Fibroblast of peridontal ligament (primary cell): Measurements from ENCODE around the gene SCARB1.

Source experiments
- DNase-seq: peaks from one replicate; pipeline ENCODE4 v3.0.0-alpha.2; 2010; ENCODE audit errors: extremely low read depth

SCARB1 gene

DNA sequence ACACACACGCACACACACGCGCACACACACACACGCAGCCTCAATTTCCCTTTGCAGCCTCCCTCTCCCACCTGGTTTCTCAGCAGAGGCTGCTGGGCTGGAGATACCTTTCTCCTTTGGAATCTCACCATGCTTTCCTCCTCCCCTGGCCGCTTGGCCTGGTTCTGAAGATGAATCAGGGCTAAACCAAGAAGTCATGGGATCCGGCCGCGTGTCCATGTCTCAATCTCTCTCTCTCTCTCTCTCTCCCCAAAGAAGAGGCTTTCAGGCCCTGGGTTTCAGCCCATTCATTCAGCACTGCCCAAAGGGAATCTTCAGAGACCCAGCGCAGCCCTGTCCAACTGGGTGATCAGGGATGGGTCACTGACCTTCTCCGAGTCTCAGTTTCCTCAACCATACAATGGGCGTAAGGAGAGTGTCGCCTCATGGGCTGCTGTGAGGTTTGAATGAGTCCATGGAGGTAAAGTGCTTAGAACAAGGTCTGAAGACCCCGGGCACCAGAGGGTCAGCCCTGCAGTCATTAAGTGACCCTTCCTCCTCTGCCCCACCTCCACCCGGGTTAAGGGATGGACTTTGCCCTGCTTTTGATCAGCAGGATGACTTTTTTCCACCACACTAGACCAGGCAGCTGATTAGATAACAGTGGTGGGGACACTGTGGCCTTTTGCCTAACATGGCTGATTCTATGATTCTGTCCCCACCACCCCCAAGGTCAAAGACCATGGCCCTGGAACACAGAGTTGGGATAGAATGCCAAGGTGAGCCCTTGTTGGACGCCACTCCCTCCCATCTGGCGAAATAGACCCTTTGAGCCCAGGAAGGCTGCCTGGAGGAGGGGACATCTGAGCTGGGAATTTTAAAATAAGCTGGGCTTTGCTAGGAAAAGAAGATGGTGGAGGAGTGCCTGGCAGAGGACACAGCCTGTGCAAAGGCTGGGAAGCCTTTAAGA lies 42.1 kb downstream of the SCARB1 start:
- no peak for DNase-seq

- no peak for DNase-seq
Observed at GRCh38 chr12:124820199-124820598, 43.5 kb downstream of the SCARB1 start.

DNA sequence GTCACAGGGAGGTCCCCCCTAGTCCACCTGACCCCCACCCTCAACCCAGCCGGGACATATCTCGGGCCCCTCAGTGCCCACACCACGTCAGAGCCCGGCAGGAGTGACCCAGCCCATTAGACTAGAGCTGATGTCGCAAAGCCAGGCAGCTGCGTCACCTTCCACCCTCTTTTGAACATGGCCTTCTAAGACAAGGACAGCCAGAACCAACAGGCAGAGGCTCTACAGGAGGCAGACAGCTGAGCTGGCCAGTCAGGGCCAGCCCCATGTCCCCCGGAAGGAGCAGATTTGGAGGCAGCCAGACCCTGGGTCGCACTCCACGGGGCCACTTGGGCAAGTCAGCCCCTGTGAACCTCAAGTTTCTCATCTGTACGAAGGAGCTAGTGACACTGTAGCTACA lies 44.1 kb downstream of the SCARB1 start:
- DNase-seq, result no peak

DNA sequence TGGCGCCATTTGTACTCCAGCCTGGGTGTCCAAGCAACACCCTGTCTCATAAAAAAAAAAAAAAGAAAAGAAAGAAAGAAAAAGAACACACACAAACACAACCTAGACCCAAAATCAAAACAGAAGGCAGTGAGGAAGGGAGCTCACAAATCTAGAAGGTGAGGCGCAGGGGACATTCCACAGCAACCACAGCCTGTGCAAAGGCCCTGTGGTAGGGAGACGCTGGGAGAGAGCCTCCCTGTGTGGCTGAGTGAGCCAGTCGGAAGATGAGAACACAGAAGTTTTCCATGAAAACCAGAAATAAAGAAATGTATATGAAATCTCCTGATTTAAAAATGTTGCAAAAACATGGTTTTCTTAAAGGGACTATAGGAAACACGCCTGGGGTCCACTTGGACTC lies 44.6 kb downstream of the SCARB1 start:
- DNase-seq, result no peak

DNA sequence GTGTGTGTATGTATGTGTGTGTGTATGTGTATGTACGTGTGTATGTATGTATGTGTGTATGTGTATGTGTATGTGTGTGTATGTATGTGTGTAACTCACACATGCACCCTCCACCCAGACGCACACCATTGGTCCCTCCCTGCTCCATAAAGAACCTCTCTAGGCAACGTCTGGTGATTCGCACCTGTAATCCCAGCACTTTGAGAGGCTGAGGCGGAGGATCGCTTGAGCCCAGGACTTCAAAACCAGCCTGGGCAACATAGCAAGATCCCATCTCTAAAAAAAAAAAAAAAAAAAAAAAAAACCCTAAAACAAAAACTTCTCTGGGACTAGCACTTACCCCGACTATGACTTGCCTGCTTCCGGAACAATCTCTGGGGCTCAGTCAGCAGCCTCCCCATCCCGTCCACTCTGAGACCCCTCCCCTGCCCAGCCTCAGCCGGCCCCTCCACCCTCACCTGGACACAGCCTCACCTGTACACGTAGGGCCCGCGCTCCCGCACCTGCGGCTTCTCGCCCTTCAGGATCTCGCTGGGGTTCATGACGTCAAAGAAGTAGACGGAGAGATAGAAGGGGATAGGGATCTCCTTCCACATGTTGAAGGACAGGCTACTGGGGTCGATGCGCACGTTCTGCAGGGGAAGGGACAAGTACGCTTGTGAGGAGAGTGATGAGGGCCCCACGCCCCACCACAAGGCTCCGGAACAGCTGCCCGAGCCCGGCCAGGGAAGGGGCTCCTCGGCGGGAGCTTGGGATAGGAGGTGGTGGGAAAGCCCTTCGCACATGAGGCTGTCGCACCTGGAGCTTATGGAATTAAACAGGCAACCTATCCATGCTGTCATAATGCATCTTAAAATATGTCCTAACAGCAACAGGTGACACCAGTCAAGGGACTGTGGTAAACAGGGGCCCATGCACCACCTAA lies 46.3 kb downstream of the SCARB1 start:
- DNase-seq, result no peak

- DNase-seq, result no peak
Observed at GRCh38 chr12:124816295-124816854, 47.3 kb downstream of the SCARB1 start.

DNA sequence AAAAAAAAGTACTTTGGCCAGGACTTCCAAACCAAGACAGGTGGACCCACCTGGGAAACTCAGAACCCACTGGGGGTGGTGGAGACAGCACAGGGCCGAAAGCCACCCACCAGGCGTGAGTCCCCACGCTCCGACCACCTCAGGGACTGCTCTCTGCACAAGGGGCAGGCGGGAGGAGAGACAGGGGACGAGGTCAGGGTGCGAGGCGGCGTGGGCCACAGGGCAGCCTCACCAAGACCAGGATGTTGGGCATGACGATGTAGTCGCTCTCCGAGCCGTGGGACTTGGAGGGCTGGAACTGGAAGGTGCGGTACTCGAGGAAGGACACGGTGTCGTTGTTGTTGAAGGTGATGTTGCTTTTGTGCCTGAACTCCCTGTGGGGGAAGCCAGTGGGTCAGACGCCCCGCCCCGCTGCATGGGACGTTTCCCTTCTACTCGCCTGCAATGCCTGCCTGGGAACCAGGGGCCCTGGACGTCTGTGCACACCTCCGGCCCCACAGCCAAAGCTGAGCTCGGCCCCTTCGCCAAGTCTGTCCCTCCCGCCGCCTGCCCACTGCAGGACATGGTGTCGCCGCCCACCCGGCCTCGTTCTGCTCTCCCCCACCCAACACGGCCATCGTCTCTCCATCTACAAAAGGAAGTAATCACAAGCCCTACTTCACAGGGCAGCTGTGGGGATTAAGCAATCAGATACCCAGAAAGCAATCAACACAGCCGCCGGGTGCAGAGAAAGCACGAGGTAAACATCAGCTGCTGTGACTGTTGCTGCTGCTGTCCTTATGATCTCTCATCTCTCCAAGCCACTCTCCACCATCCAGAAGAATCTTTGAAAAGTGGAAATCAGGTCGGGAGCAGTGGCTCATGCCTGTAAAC lies 48.7 kb downstream of the SCARB1 start:
- DNase-seq, result peak; percentile 16

DNA sequence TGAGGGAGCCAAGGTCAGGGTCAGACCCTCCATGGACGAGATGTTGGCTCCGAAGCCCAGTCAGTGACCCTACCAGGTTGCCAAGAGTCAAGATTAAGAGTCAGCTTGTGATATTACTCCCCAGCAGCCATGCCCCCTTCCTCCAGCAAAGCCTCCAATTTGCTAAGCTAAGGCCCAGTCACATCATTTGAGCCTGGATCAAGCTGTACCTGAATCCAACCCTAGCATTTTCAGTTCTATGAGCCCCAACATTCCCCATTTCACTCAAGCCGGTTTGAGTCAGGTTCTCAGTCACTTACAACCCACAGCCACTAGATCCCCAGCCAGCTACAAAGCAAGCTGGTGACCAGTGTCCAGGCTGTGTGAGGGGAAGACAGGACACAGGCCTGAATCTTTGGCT lies 49.9 kb downstream of the SCARB1 start:
- no peak for DNase-seq

DNA sequence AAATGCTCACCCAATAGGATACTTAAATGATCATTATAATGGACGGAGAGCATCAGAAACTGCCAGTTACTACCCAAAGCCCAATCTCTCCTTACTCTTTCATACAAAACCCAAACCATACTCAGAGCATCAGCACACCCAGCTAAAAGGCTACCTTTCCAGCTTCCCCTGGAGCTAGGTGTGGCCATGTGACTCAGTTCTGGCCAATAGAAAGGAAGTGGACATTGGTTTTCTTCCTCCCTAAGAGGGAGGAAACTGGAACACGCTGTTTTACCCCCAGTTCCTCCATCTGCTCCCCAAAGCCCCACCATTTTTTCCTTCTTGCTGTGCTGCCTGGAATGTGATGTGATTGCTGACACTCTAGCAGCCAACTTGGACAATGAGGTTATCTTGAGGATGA lies 50.7 kb downstream of the SCARB1 start:
- no peak for DNase-seq

DNA sequence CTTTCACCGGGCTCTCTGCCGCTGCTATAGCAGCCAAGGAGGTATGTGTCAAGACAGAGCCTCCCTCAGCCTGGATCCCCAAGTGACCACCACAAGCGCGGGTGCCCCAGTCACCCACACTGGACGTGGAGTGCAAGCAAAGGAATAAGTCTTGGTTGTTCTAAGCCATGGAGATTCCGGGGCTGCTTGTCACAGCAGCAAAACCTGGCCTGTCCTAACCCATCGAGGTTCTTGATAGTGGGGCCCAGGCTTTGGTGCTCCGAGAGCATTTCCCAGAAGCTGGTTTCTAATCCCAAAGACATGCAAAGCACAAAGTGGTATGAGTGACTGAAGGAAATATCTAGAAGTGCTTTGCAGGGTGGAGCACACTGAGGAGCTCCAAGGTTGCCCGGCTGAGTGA lies 51.3 kb downstream of the SCARB1 start:
- DNase-seq, result no peak

DNA sequence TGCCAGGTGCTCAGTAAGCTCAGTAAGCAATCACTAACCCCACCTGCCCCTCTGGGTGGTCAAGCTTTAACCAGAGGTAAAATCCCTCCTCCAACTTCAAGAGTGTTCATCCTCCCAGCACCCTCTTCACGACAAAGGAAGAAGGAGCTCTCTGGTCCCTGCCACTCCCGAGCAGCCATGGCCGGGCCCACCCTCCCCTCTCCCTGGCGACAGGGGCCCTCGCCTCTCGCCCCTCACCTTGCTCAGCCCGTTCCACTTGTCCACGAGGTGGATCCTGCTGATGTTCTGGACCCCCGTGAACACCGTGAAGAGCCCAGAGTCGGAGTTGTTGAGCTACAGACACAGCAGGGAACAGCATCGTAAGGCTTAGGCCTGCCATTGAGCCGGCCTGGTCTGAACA lies 52.0 kb downstream of the SCARB1 start:
- no peak for DNase-seq

DNA sequence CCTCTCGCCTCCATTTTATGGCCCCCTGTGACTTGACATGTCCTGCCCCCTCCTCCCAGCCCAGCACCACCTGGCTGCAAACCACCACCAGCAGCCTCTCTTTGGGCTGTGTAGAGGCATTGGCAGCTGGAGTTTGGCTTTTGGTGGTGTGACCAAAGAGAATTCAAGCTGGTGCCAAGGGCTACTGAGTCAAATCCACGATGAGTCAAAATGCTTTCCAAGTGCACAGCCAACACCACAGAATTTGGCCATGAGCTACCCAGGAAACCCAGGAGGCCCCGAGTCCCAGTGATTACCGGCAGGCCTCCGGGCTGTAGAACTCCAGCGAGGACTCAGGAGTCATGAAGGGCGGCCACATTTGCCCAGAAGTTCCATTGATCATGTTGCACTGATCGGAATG lies 53.8 kb downstream of the SCARB1 start:
- DNase-seq, result peak; percentile 78

- DNase-seq, result no peak
Observed at GRCh38 chr12:124809391-124809790, 54.3 kb downstream of the SCARB1 start.

DNA sequence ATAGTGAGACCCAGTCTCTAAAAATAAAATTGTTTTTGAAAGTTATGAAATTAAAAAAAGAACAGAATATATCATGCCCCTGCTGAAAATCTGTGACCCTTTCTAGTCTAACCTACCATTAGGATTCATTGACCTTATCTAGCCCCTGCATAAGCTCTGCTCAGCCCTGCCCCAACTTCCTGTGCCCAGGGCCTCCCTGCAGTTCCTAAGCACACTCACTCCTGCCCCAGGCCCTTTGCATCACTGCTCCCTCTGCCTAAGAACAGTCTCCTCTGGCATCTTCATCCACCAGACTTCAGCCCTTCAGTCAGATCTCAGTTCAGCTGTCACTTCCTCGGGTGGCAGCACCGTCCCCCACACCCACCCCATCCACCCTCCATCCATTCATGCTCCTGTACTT lies 55.4 kb downstream of the SCARB1 start:
- DNase-seq, result no peak

- no peak for DNase-seq
Observed at GRCh38 chr12:124805876-124806668, 57.6 kb downstream of the SCARB1 start.

- no peak for DNase-seq
Observed at GRCh38 chr12:124805050-124805449, 58.6 kb downstream of the SCARB1 start.

DNA sequence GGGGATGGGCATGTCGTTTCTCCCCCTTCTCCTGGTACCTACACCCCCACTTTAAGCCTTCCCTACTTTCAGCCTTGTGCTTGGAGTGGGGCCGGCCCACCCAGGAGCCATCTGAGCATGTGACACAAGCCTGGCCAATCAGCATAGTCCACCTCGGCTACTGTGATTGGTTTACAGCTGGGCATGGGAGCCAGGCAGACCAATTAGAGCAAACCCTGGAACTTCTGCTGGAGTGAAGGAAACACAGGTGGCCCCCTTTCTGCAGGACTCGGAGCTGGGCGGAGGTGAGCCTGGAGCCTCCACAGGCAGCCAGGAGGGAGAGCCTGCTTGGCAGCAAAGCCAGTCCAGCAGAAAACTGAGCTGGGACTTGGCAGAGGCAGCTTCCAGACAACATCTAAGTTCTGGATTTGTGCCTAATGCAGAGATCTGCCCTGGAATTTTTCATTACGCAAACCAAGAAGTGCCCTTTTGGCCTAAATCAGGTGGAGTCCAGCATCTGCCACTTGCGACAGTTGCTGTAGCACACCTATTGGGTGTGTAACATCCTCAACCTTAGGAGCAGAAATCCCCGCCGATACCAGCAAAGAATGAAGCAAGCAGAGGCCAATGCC lies 59.5 kb downstream of the SCARB1 start:
- DNase-seq, result peak; percentile 48

GRCh38 chr12:124802361-124802760 lies 61.3 kb downstream of the SCARB1 start:
- no peak for DNase-seq

DNA sequence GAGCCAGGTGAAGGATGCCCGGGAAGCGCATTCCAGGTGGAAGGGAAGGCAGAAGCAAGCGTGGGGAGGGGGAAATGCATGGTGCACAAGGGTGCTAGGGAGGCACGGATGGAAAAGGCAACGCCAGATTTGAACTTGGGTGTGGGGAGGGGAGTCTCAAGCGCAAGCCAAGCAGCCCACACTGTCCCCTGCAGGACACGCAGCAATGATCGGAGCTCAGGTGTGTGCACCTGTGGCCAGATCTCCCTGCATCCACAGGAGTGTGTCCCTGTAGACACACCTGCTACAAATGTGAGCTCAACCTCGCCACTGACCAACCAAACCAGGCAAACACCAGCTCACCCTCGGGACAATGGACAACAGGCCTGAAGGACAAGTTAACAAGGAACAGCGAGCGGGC lies 63.2 kb downstream of the SCARB1 start:
- no peak for DNase-seq

DNA sequence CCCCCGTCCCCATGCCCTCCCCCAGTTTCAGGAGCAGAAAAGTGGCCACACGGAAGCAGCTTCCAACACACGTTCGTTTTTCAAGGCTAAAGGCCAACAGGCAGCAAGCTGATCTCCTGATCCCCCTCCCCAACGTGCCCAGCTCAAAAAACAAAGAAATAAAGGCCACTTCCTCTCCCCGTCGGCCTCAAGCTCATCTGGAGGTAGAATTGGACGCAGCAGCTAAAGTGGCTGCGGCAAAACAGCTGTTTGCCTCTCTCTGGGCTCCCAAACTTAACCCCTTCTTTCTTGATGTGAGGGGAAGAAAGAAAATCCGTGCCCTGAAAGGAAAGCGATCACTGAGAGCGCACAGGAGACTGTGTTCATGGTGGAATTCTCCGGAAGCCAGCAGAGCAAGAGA lies 66.3 kb downstream of the SCARB1 start:
- DNase-seq, result no peak
